Stimulated activated CD4-positive, alpha-beta T cell treated with anti-CD3 and anti-CD28 coated beads, Interleukin-1b, Interleukin-23, amount 100 ng/mL, for 1 hour (primary cell): ENCODE results near the gene SUZ12.
"Not testable (repeated sequence)": the region's sequence is repeated elsewhere in the genome, so short reads cannot be mapped to it uniquely, and the experiment has no call there.

ENCODE experiments used
- DNase-seq, 2 donors: peaks; one replicate each; pipeline ENCODE4 v3.0.0-alpha.2; 2020; ENCODE audit warnings: low read depth in 2 of 2

SUZ12 gene

DNA sequence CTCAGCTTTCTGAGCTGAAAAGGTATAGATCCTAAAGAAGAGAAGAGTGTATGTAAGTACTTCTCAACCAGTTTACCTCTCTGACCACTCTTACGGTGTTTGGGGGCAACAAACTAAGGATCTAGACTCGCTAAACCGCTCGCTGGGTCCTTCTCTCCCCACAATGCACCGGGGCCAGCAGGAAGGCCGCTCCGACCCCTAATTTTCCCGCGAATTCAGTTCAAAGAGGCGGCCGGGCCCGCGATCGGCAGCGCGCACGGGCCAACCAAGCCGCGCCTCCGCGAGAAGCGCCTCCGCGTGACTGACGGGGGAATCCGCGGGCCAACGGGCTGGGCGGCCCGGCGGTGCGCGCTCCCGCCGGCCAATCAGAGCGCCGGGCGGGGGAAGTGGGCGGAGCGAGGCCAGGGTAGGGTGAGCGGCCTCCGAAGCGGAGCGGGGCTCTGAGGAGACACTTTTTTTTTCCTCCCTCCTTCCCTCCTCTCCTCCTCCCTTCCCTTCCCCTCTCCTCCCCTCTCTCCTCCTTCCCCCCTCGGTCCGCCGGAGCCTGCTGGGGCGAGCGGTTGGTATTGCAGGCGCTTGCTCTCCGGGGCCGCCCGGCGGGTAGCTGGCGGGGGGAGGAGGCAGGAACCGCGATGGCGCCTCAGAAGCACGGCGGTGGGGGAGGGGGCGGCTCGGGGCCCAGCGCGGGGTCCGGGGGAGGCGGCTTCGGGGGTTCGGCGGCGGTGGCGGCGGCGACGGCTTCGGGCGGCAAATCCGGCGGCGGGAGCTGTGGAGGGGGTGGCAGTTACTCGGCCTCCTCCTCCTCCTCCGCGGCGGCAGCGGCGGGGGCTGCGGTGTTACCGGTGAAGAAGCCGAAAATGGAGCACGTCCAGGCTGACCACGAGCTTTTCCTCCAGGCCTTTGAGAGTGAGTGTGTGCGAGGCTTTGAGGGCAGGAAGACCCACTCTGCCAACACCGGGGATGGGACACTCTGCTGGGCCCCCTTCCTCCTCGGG is at the start of gene SUZ12:
Gene SUZ12 (plus strand): TSS at position 393 of the 995 bp plus-strand sequence. CDS start 240 bp downstream, at position 633.
- peak; percentile 34 to 65 for DNase-seq

DNA sequence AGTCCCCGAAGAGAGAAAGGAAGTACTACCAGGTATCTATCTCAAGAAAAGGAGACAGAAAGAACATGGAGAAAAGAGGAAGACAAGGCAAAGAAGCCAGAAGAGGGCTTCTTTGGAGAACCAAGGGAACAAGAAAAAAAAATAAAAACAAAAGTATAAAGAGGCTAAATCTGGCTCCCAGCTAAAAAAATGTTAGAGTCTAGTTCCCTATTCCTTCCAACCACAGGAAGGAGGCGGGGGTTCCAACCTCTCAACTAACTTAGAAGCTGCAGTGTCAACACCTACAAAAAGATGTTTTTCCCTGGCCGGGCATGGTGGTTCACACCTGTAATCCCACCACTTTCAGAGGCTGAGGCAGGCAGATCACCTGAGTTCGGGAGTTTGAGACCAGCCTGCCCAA is 48.7 kb upstream of the SUZ12 start:
- DNase-seq, result no peak

DNA sequence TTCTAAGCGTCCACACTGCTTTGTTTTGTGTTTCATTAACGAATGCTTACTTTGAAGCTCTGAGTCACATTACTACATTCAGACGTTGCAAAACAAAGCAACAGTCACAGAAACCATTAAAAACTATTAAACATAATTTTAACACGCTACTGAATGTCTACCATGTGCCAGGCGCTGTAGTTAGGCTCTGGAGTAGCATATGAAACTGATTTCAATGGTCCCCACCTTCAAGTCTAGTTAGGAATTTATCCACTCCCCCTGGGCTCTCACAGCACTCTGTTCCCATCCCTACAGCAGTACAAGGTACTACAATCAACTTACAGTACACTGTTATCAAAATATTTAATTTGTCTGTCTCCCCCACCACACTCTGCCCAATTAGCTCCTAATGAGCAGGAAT is 35.9 kb upstream of the SUZ12 start:
- DNase-seq, result no peak

DNA sequence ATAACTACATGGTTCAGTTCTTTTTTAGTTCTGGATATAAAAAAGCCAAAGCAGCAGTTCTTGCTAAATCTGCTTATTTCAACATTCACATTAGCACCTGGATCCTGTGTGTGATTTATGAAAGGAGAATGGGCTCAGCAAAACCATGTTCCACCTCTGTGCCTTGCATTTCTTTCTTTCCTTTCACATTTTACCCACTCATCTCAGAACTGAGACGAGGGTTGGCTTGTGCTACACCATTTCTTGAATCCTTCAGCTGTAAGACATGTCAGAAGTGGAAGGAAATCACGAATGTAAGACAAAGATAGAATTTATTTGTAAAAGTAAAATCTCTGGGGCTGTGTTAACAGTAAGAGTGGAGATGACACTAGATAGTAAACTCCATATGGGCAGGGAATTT is 34.1 kb upstream of the SUZ12 start:
- no peak for DNase-seq

DNA sequence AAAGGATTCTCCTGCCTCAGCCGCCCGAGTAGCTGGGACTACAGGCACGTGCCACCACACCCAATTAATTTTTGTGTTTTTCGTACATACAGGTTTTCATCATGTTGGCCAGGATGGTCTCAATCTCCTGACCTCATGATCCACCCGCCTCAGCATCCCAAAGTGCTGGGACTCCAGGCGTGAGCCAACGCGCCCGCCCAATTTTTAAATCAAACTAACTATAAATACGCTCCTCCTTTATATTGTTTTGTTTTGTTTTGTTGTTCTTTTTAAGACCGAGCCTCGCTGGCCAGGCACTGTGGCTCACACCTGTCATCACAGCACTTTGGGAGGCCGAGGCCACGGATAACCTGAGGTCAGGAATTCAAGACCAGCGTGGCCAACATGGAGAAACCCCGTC is 33.4 kb upstream of the SUZ12 start:
- no peak for DNase-seq

DNA sequence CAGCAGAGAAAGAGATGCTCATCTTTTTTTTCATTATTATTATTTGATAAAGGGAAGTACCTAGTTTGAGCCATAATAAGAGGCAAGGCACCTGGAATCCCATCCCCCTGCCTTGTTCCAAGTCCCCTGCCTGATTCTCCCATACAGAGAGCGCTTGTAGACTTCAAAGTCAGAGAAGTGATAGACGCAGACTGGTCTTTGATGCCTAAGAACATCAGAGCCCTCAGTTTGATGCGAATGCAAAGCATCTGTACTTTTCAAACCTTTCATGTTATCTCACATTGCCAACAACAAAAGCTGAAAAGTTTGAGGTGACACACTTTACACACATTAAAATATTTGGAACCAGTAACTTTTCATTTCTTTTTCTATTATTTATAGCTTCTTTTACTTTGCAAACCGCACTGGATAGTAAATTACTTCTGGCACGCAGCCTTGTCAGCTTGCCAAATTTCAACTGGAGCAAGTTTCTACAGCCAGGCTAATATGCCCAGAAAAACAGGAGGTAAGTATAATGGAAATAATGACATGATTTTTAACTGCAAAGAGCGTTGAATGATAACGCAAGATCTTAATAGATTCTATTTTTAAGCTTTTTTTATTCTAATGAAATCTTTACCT is 29.4 kb upstream of the SUZ12 start:
- DNase-seq, result no peak

DNA sequence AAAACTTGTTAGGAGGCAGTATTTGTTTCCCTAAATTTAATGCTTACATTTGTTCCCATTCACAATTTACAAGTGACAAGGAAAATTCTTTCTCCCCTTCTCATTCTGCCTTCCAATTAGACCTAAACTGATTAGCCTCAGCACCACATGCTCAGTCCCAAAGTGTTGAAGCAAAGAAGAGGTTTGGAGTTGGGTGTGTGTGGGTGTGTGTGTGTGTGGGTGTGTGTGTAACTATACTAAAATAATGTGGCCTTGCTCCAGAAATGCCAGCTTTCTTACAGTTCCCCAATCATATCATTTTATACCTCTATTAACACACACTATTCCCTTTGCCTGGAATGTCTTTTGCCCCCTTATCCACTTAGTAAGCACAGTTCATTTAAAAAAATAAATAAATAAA is 28.4 kb upstream of the SUZ12 start:
- no peak for DNase-seq

DNA sequence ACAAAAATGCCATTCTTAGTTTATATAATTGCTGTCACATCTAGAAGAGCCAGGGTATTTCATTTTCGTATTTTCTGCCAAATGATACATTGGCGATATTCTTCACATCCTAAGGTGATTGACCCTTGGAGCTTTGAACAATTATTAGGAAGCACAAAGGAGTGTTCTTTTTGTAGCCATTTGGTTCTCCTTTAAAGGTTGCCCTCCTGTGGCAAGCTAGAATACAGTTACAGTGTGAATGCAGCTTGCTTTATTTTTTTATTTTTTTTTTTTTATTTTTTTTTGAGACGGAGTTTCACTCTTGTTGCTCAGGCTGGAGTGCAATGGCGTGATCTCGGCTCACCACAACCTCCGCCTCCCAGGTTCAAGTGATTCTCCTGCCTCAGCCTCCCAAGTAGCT is 24.1 kb upstream of the SUZ12 start:
- not testable (repeated sequence) for DNase-seq

DNA sequence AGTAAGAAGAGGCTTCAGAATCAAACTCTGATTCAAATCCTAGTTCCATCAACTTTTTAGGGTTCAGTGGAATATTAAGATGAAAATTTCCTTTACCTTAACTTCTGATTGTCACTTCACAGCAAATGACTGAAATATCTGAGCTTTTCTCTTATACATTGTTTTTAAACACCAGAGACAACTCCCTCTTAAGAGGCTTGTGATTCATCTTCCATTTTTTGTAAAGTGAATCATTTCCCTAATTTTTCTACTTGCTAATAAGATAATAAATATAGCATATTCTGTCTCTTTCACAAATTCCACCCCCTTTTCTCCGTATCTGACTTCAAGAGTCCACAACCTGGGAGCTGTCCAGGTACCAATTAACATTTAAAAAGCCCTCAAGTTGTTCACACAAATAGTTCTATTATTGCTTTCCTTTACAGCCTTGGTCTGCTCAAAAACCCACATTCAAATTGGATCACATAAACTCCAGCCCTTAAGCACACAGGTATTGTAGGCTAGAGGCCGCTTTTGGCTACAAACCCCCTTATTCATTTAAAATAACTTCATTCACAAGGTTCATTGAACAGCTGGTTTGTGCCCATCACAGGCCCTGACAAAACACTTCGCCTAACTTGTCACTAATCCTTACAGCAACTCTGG is 21.2 kb upstream of the SUZ12 start:
- DNase-seq, result no peak

DNA sequence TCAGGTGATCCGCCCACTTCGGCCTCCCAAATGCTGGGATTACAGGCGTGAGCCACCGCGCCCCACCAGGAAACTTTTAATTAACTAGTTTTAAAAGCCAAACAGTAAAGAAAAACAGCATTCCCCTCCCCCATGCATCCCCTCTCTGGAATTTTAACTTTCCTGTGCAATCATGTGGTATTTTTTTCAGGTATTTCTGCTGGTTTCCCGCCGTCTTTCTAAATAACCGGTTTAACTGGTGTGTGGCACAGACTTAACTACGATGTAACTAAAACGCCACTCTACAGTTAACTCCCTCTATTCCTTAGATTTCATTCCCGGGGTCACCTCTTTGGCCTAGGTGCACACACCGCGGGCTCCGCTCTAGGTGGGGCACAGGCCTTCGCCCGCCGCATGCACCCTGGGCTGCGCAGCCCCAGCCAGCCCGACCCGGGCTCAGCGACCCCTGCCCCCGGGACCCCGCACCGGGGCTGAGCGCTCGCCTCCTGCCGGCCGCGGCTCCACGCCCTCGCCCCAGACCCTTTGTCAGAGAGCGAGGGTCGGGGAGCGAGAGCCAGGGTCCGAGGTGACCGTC is 20.2 kb upstream of the SUZ12 start:
- no peak for DNase-seq

DNA sequence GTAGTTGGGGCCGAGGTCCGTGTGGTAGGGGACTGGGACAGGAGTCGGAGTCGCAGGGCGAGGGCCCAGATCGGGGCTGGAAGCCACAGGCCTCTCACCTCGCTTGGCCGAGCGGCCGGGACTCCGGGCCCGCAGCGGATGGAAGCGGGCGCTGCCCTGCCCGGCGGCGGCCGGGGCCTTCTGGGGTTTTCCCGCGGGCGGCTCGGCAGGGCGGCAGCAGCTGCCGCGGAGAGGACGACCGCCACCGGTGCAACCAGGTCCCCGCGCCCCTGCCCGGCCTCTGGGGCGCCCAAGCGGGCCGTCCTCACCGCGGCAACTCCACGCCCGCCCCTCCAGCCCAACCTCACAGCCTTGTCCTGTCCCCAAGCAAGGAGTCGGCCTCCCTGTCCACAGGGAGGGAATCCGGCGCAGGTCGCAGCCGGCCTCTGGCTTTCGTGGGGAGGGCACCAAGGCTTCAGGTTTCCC is 19.7 kb upstream of the SUZ12 start:
- no peak for DNase-seq

DNA sequence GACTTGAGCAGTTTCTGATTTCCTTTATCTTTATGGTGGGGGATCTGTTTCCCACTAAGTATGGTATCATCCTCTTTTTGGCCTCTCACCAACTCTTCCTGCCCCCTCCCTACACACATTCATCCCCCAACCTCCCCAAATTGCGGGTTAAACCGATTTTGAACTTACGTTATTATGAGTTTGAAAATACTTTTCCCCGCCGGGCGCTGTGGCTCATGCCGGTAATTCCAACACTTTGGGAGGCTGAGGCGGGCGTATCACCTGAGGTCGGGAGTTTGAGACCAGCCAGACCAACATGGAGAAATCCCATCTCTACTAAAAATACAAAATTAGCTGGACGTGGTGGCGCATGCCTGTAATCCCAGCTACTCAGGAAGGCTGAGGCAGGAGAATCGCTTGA is 19.1 kb upstream of the SUZ12 start:
- not testable (repeated sequence) for DNase-seq

DNA sequence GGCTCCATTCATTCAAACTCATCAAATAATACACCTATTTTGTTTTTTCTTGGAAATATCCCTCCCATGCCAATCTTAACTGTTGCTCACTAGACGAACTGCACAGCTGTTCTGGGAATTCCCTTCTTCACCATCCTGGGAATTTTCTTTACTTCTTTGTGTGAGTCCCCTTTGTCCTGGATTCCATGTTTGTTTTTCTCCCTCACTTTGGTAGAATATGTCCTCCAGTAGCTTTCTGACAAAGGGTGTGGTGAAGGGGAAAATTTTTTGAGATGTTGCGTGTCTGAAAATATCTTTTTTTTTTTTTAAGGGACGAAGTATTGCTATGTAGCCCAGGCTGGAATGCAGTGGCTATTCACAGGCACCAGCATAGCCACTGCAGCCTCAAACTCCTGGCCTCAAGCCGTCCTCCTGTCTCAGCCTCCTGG is 18.1 kb upstream of the SUZ12 start:
- DNase-seq, result no peak

DNA sequence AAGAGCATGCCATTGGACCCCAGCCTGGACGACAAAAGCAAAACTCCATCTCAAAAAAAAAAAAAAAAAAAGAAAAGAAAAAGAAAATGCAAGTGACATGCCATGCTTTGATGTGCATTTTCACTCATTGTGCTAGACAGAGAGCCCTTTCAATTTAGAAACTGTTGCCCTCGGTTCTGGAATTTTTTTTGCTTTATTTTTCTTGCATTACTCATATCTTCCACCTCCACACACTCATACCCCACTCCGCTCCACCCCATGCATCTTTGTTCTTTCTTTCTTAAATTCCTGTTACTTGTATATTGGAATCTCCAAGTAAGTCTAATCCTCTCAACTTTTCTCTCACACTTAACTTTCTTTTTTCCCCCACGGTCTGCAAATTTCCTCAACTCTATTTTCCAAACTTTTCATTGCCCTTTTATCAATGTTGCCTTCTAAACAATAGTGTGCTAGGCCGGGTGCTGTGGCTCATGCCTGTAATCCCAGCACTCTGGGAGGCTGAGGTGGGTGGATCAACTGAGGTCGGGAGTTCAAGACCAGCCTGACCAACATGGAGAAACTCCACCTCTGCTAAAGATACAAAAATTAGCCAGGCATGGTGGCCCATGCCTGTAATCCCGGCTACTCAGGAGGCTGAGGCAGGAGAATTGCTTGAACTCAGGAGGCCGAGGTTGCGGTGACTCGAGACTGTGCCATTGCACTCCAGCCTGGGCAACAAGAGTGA is 16.8 kb upstream of the SUZ12 start:
- no peak for DNase-seq

DNA sequence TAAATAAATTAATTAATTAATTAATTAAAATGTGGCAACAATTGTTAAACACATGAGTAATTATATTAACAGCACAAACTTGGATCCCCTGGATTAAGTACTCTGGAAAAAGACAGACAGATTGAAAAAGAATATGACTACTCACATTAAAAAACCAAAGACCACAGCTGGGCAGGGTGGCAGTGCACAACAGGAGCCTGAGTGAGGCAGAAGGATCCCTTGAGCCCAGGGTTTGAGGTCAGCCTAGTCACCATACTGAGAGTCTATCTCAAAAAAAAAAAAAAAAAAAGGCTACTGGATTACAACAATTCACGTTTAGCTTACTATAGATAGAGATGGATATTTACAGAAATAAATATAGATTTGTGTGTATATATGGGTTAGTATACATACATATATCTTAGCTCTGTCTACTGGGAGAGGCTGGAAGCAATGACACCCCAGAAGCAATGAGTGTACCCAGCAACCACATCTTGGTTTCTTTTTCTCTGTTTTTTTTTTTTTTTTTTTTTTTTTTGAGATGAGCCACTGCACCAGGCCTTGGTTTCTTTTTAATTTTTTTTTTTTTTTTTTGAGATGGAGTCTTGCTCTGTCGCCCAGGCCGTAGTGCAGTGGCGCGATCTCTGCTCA is 10.6 kb upstream of the SUZ12 start:
- no peak for DNase-seq

DNA sequence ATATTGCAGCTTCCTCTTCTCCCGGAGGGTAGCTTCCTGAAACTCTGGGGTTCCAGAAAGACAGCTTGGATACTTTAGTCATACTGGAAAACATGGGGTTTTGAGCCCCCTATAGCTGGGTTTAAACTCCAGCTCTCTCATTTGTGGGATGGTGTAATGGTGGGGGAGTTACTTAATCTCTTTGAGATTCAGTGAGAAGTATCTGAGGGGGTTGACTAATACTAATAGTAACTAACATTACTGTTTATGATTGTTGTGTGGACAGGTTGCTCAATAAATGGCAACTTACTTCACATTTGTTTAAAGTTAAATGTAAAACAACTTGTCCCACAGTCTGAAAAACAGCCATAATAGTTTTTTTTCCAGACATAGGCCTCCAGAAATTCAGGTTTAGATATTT is 5.1 kb upstream of the SUZ12 start:
- DNase-seq, result no peak

DNA sequence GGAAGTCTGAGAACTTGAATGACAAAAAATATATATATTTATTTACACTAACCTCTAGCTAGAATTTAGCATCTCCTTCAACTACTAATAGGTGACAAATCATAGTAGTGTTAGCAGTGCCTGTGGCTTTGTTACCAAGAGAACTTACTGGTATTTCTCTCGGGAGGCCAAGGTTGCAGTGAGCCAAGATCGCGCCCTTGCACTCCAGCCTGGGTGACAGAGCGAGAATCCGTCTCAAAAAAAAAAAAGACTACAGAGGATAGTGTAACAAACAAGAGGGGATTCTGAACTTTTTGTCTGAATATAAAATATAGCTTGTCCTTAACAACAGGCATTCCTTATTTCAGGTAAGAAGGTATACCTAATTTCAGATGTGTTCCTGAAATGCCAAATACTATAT is 1.3 kb upstream of the SUZ12 start:
- no peak for DNase-seq

DNA sequence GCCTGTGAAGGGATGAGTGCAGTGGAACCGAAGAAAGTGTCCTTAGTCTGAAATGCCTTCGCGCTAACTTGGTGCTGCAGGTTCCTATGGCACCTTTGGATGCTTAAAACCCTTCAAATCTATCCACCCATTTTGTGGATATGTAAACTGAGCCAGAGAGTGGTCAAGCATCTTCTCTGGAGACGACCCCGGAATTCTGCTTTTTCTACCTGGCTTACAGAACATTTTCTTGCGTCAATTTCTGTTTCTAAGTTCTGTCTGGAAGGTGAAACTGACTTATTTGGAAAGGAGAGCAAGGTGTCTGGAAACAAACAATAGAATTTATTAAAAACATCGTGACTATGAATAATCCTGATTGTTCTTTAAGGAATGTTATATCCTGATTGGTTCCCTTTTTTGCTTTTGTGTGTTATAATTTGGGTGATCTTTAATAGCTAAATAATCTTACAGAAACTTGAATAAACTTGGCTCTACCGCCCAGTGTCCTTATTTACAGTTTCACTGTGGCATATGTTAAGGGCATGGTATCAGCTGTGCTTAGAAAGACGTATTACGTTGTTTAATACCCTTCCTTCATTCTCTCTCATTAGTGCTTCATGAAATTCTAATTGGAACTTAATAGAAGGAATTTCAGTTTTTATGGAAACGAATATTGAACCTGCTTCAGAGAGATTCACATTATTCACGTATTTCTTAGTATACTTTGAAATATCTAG is 1.3 kb downstream of the SUZ12 start:
- DNase-seq, result not testable (repeated sequence)

DNA sequence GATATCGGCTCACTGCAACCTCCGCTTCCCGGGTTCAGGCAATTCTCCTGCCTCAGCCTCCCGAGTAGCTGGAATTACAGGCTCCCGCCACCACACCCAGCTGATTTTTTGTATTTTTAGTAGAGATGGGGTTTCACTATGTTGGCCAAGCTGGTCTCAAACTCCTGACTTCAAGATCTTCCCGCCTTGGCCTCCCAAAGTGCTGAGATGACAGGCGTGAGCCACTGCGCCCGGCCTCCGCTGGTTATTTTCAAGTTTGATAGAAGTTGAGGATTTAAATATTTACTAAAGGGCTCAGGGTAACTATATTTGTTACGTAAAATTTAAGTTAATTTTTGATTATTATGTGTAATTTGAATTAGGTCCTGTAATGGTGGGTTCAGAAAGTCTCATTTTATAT is 5.1 kb downstream of the SUZ12 start:
- not testable (repeated sequence) for DNase-seq

DNA sequence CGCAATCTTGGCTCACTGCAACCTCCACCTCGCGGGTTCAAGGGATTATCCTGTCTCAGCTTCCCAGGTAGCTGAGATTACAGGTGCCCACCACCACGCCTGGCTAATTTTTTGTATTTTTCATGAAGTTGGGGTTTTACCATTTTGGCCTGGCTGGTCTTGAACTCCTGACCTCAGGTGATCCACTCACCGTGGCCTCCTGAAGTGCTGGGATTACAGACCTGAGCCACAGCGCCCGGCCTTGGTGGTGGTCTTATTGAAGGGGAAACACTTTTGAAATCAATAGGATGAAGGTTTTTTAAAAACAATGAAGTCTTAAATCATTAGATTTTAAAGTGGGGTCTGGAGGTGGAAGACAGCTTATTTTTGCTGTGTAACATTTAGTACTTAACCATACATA is 5.6 kb downstream of the SUZ12 start:
- DNase-seq, result not testable (repeated sequence)
